Upper lobe of left lung (tissue), 4 donors: ENCODE data around the gene DNAH8.

ENCODE experiments used
- POLR2A ChIP-seq, 4 donors: fragments of 450-650 bp; IDR thresholded peaks; one replicate each; pipeline ENCODE4 v1.5.1; 2016 to 2017; ENCODE audit warnings: antibody characterized with exemption in 4 of 4, mild to moderate bottlenecking in 2 of 4
- POLR2AphosphoS5 ChIP-seq, 2 donors: sonication (generic); formaldehyde crosslinking; IDR thresholded peaks; one replicate each; pipeline ENCODE4 v1.5.1; 2017; ENCODE audit warnings: antibody characterized with exemption in 2 of 2
- TF ChIP-seq, protein P1 (sequence below), 6 experiments: fragments of 450-650 bp in 4 of 6; fragments of 200-600 bp in 2 of 6; sonication (generic) in 2 of 6; IDR thresholded peaks; one replicate each; pipeline ENCODE4 v1.5.1; 2016 to 2019; ENCODE audit warnings: antibody characterized with exemption in 6 of 6

DNA sequence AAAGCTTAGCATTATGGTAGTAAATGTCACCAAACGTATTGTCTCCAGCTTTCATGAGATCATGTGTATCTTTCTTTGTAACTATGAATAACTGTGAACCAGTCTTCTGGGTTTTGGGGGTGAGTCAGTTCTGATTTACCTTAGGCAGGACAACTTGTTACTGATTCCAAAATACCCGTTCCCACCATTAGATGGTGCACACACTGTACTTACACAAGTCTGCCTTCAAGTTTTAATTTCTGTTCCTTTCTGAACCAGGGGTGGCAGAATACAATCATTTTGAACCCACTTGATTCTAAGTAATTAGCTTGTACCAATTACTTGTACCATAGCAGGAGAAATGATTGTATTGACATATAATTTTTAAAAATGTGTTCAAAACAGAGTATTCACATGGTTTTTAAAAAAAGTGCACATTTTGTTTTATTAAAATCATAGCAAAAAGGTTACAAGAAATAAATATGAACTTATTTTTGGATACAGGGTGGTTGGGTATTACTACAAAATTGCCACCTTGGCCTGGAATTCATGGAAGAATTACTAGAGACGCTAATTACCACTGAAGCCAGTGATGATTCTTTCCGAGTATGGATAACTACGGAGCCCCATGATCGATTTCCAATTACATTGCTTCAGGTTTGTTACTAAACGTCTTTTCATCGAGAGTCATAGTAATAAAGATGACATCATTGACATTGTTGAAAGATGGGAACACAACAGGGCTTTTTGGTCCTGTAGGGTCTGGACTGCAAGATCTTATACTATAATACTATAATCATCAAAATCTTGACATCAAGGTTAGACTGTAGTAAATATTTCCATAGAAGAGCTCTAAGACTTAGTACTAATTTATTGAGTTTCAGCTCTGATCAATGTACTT, 258.3 kb downstream of the DNAH8 start:
- TF ChIP-seq, protein P1, sequence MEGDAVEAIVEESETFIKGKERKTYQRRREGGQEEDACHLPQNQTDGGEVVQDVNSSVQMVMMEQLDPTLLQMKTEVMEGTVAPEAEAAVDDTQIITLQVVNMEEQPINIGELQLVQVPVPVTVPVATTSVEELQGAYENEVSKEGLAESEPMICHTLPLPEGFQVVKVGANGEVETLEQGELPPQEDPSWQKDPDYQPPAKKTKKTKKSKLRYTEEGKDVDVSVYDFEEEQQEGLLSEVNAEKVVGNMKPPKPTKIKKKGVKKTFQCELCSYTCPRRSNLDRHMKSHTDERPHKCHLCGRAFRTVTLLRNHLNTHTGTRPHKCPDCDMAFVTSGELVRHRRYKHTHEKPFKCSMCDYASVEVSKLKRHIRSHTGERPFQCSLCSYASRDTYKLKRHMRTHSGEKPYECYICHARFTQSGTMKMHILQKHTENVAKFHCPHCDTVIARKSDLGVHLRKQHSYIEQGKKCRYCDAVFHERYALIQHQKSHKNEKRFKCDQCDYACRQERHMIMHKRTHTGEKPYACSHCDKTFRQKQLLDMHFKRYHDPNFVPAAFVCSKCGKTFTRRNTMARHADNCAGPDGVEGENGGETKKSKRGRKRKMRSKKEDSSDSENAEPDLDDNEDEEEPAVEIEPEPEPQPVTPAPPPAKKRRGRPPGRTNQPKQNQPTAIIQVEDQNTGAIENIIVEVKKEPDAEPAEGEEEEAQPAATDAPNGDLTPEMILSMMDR (IDR thresholded peaks at IDR 0.05) = peak; percentile 22 to 76 (median 50)
- TF ChIP-seq POLR2A (IDR thresholded peaks at IDR 0.05) (no peak), POLR2AphosphoS5 (IDR thresholded peaks at IDR 0.05) (no peak)
